GM23248 (cell line): ENCODE data around the gene OR2AP1.

Source experiments
- EZH2 ChIP-seq: fragments of 200-600 bp; sonication (generic); IDR thresholded peaks from 2 replicates; pipeline ENCODE4 v1.6.1; 2018; ENCODE audit warnings: antibody characterized with exemption, mild to moderate bottlenecking; ENCODE audit not compliant: insufficient read depth, poor library complexity, severe bottlenecking
- EZH2phosphoT487 ChIP-seq: fragments of 200-600 bp; sonication (generic); IDR thresholded peaks from 2 replicates; pipeline ENCODE4 v1.6.1; 2018; ENCODE audit warnings: antibody characterized with exemption, moderate library complexity, mild to moderate bottlenecking, low read depth; ENCODE audit not compliant: insufficient read depth

- TF ChIP-seq EZH2 (no peak), EZH2phosphoT487 (no peak)
Measured at GRCh38 chr12:55607821-55608594, 35.7 kb downstream of the OR2AP1 start.
